ENCODE data around the gene PRKG1.

DNA sequence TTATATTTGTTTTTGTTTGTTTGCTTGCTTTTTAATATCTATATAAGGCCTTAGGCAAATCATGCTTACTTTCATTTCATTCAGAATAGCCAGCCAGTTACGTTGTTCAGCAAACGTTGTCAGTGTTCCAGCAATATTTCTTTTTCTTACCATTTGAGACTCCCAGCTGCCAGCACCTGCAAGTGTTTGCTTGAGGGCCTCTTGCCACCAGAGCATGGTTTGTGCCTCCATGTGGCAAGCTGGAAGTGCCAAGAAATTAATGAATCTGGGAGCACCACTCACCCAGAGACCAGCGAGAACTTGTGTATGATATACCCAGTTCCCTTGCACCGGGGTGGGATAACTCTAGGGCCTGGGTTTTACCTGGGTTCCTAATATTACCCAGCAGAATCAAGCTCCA lies 802.2 kb downstream of the PRKG1 start:
- TF ChIP-seq TAF1 (IDR thresholded peaks at IDR 0.05; ENCODE audit: borderline replicate concordance, low read depth, low read length) (no peak), POLR2AphosphoS5 (IDR thresholded peaks at IDR 0.05; ENCODE audit: low read depth, low read length) (no peak)
